ENCODE measurements around the gene RPL22L1. TPM values are rescaled to one million over a fixed set of nuclear protein-coding genes. Genes with fewer than 3 reads are reported as not detected.

The RPL22L1 gene
- total RNA-seq, 1 donor from 2014 or later, result 71.3 TPM

- no peaks in the 10 kb centered on the region for H3K27me3 ChIP-seq (ENCODE audit: control insufficient read depth, insufficient read depth, low read length)
- no peak for TF ChIP-seq CTCF (IDR thresholded peaks at IDR 0.05; ENCODE audit: insufficient read depth, low read length, severe bottlenecking)
- peaks cover 2% of the 10 kb centered on the region for H3K36me3 ChIP-seq (ENCODE audit: control insufficient read depth, insufficient read depth, low read length)
- no peak for DNase-seq (ENCODE audit: low read depth)
- H3K4me3 ChIP-seq (ENCODE audit: low read depth, low read length), result no peak overlapping the region
- no peak for FAIRE-seq
These were observed 6.2 kb downstream of the RPL22L1 start for GRCh38 chr3:170863816-170864215.

- no peak overlapping the region for H3K4me3 ChIP-seq (ENCODE audit: low read depth, low read length)
- peaks cover 2% of the 10 kb centered on the region for H3K36me3 ChIP-seq (ENCODE audit: control insufficient read depth, insufficient read depth, low read length)
- no peak for TF ChIP-seq CTCF (IDR thresholded peaks at IDR 0.05; ENCODE audit: insufficient read depth, low read length, severe bottlenecking)
- H3K27me3 ChIP-seq (ENCODE audit: control insufficient read depth, insufficient read depth, low read length), result no peaks in the 10 kb centered on the region
- DNase-seq (ENCODE audit: low read depth) (no peak), FAIRE-seq (no peak)
These were observed 7.2 kb downstream of the RPL22L1 start for GRCh38 chr3:170862618-170863374.

GRCh38 chr3:170858599-170858998, 11.4 kb downstream of the RPL22L1 start:
- Histone ChIP-seq H3K36me3 (ENCODE audit: control insufficient read depth, insufficient read depth, low read length) (no peaks in the 10 kb centered on the region), H3K4me3 (ENCODE audit: low read depth, low read length) (no peak overlapping the region), H3K27me3 (ENCODE audit: control insufficient read depth, insufficient read depth, low read length) (no peaks in the 10 kb centered on the region)
- TF ChIP-seq CTCF (IDR thresholded peaks at IDR 0.05; ENCODE audit: insufficient read depth, low read length, severe bottlenecking), result no peak
- peak; percentile 10 for DNase-seq (ENCODE audit: low read depth)
- no peak for FAIRE-seq

- TF ChIP-seq CTCF (IDR thresholded peaks at IDR 0.05; ENCODE audit: insufficient read depth, low read length, severe bottlenecking), result no peak
- H3K27me3 ChIP-seq (ENCODE audit: control insufficient read depth, insufficient read depth, low read length), result no peaks in the 10 kb centered on the region
- no peak for FAIRE-seq
These were observed 17.7 kb downstream of the RPL22L1 start for GRCh38 chr3:170852324-170852723.

GRCh38 chr3:170848292-170848917, 21.6 kb downstream of the RPL22L1 start:
- Histone ChIP-seq H3K4me3 (ENCODE audit: low read depth, low read length) (no peak overlapping the region), H3K36me3 (ENCODE audit: control insufficient read depth, insufficient read depth, low read length) (no peaks in the 10 kb centered on the region), H3K27me3 (ENCODE audit: control insufficient read depth, insufficient read depth, low read length) (peaks cover 3% of the 10 kb centered on the region)
- no peak for FAIRE-seq
- peak; percentile 34 for DNase-seq (ENCODE audit: low read depth)
- TF ChIP-seq CTCF (IDR thresholded peaks at IDR 0.05; ENCODE audit: insufficient read depth, low read length, severe bottlenecking), result no peak

More at GRCh38 chr3:170852324-170852723, 17.7 kb downstream of the RPL22L1 start:
- H3K4me3 ChIP-seq (ENCODE audit: low read depth, low read length), result no peak overlapping the region
- DNase-seq (ENCODE audit: low read depth), result no peak
- no peaks in the 10 kb centered on the region for H3K36me3 ChIP-seq (ENCODE audit: control insufficient read depth, insufficient read depth, low read length)
